B cell (primary cell): Measurements from ENCODE around the gene LUZP1. TPM values are rescaled to one million over a fixed set of nuclear protein-coding genes. Genes with fewer than 3 reads are reported as not detected.

Experiments
- ATAC-seq: fragments of 200-7000 bp; cut with Tn5 transposase; one replicate; pipeline ENCODE4 v1.10.0; 2021; ENCODE audit warnings: low read depth, mild to moderate bottlenecking, moderate number of reproducible peaks, moderate library complexity
- CTCF ChIA-PET: fragments of 350-600 bp; sonication (Branson Sonifier 250); formaldehyde crosslinking; loops from one replicate; lab custom pipeline; 2021; ENCODE audit warnings: antibody characterized with exemption, inconsistent platforms; lab: Charles Lee
- POLR2A ChIA-PET: fragments of 350-600 bp; sonication (Branson Sonifier 250); formaldehyde crosslinking; loops from one replicate; lab custom pipeline; 2021; ENCODE audit warnings: antibody characterized with exemption; lab: Charles Lee
- DNase-seq: peaks from one replicate; pipeline ENCODE4 v3.0.0; 2013
- H2AFZ ChIP-seq: 2 replicates; pipeline ENCODE4 v1.6.1; 2012; ENCODE audit warnings: mild to moderate bottlenecking, low read depth, low read length; ENCODE audit not compliant: insufficient read depth, poor library complexity, severe bottlenecking
- H3K27ac ChIP-seq, 2 donors: 1 replicate in 1 of 2; 2 replicates in 1 of 2; pipeline ENCODE4 v1.5.1; 2012 to 2013; ENCODE audit warnings: low read length in 2 of 2, mild to moderate bottlenecking in 2 of 2, moderate library complexity in 1 of 2
- H3K27me3 ChIP-seq, 4 experiments: fragments of 200-600 bp in 1 of 4; sonication (generic) in 1 of 4; replicated peaks in 1 of 4; 1 replicate in 2 of 4; 2 replicates in 2 of 4; pipeline versions ENCODE4 v1.6.1 to v1.7.0; 2013 to 2016; ENCODE audit warnings: low read length in 3 of 4, mild to moderate bottlenecking in 2 of 4, mixed read lengths in 1 of 4, moderate library complexity in 1 of 4; ENCODE audit not compliant: insufficient read depth in 4 of 4, control insufficient read depth in 3 of 4; ENCODE audit errors: control extremely low read depth in 1 of 4
- H3K36me3 ChIP-seq, 2 experiments: replicated peaks in 1 of 2; 1 replicate in 1 of 2; 2 replicates in 1 of 2; pipeline versions ENCODE4 v1.6.1 to v1.7.1; 2013; ENCODE audit warnings: low read length in 1 of 2; ENCODE audit not compliant: insufficient read depth in 2 of 2, control insufficient read depth in 1 of 2; ENCODE audit errors: control extremely low read depth in 1 of 2, extremely low read depth in 1 of 2
- H3K4me1 ChIP-seq, 2 donors: fragments of 200-600 bp in 1 of 2; sonication (generic) in 1 of 2; 1 replicate in 1 of 2; 2 replicates in 1 of 2; pipeline versions ENCODE4 v1.5.1 to v1.6.1; 2013 to 2017; ENCODE audit warnings: low read length in 2 of 2; ENCODE audit not compliant: control insufficient read depth in 2 of 2, insufficient read depth in 2 of 2
- H3K4me2 ChIP-seq: replicated peaks from 2 replicates; pipeline ENCODE3; 2012; ENCODE audit warnings: mild to moderate bottlenecking, low read depth, low read length; ENCODE audit not compliant: poor library complexity, severe bottlenecking
- H3K4me3 ChIP-seq, 5 experiments: fragments of 200-600 bp in 1 of 5; sonication (generic) in 1 of 5; 1 replicate in 3 of 5; 2 replicates in 2 of 5; pipeline versions ENCODE4 v1.5.1 to v1.7.0; 2011 to 2016; ENCODE audit warnings: low read length in 4 of 5, mild to moderate bottlenecking in 4 of 5, low read depth in 2 of 5, control low read depth in 1 of 5, moderate library complexity in 1 of 5; ENCODE audit not compliant: insufficient read depth in 1 of 5; ENCODE audit errors: control extremely low read depth in 1 of 5, extremely low read depth in 1 of 5
- H3K79me2 ChIP-seq: fragments of 200-600 bp; sonication (generic); one replicate; pipeline ENCODE4 v1.6.0; 2016; ENCODE audit warnings: low read length; ENCODE audit not compliant: control insufficient read depth, insufficient read depth
- H3K9ac ChIP-seq: fragments of 200-600 bp; sonication (generic); 2 replicates; pipeline ENCODE4 v1.6.1; 2017; ENCODE audit warnings: mild to moderate bottlenecking, low read length, moderate library complexity
- H3K9me3 ChIP-seq, 3 donors: one replicate each; pipeline versions ENCODE4 v1.6.1 to v1.7.1; 2013; ENCODE audit warnings: low read length in 2 of 3; ENCODE audit not compliant: control insufficient read depth in 2 of 3, insufficient read depth in 1 of 3; ENCODE audit errors: control extremely low read depth in 1 of 3
- H4K20me1 ChIP-seq: 2 replicates; pipeline ENCODE4 v1.6.0; 2012; ENCODE audit warnings: mild to moderate bottlenecking, low read length; ENCODE audit not compliant: insufficient read depth, control insufficient read depth, poor library complexity, severe bottlenecking
- H3K27ac Mint-ChIP-seq: one replicate; pipeline ENCODE4 v1.8.0; 2021; ENCODE audit warnings: mixed read lengths
- H3K27me3 Mint-ChIP-seq: one replicate; pipeline ENCODE4 v1.8.0; 2021; ENCODE audit warnings: mixed read lengths
- H3K4me1 Mint-ChIP-seq: one replicate; pipeline ENCODE4 v1.8.0; 2021; ENCODE audit warnings: mixed read lengths
- H3K4me3 Mint-ChIP-seq: one replicate; pipeline ENCODE4 v1.8.0; 2021; ENCODE audit warnings: mixed read lengths
- H3K9me3 Mint-ChIP-seq: one replicate; pipeline ENCODE4 v1.8.0; 2022; ENCODE audit warnings: mixed read lengths; ENCODE audit not compliant: insufficient read depth
- CTCF ChIP-seq: fragments of 200-600 bp; IDR thresholded peaks from one replicate; pipeline ENCODE4 v1.8.0; 2022; ENCODE audit warnings: antibody characterized with exemption, mild to moderate bottlenecking
- EZH2 ChIP-seq: IDR thresholded peaks from 2 replicates; pipeline ENCODE4 v1.6.1; 2012; ENCODE audit warnings: borderline replicate concordance, low read depth, mild to moderate bottlenecking, moderate library complexity, low read length; ENCODE audit not compliant: insufficient read depth, poor library complexity, severe bottlenecking
- WGBS: methylation state at CpG from one replicate; pipeline ENCODE4 v1.1.5; 2013; ENCODE audit warnings: missing lambda C conversion rate; ENCODE audit not compliant: insufficient coverage; 5-methylcytosine and 5-hydroxymethylcytosine counted together
- intact Hi-C: fragments of 100-400 bp; cut with micrococcal nuclease; formaldehyde crosslinking; loops from one replicate; pipeline ENCODE4 v1.10.0; 2022
- polyA plus RNA-seq: library from polyadenylated mRNA; depleted of rRNA; stranded (reverse); fragments of >200 nt; gene quantifications from 2 replicates; pipeline ENCODE4 v1.2.3, GENCODE V29; 2012
- total RNA-seq, 2 donors: library from RNA; stranded (reverse); fragments of 120-200 nt in 1 of 2; gene quantifications; 1 replicate in 1 of 2; 2 replicates in 1 of 2; pipeline versions ENCODE4 v1.2.3 to v1.2.4, GENCODE V29; 2013 to 2022

Gene LUZP1
- total and polyA plus RNA-seq, 2 donors (not counting 1 experiment from before 2014, with no cell fraction given): 2.0 to 12.9 TPM

DNA sequence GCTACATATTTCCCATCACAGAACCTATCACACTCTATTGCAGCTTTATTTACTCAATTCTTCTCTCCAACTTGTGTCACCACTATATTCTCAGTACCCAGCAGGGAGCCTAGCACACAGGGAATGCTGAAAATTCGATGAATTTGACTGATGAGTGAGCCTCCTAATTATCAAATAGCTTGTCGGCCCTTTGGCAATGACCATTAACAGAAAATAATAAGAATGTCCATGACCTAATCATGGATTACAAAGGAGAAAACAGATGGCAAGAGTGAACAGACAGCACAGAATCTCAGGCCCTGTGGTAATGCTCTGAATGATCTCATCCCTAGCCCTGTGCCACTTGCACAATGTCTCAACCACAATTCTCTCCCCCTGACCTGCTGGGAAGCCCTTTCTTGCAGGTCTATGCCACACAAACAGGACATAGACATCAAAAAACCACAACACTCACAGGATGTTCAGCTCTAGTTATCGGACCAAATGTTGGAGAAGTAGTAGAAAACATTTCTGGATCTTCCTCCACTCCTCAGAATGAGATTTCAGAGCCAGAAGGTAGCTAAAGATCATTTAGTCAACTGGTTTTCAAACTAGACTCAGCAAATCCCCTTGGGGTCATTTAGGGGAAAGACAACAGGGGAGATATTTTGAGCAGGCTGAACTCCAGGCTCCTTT is 68.4 kb downstream of the LUZP1 start:
- no peaks in the 10 kb centered on the region for H3K27me3 ChIP-seq
- H3K9me3 ChIP-seq: no peaks in the 10 kb centered on the region
- H2AFZ ChIP-seq: no peak overlapping the region
- intact Hi-C loops: loop anchor here (2.0 kb wide), 1 partner anchor 15 kb away; no protein-coding TSS in a partner anchor
- Mint-ChIP-seq H3K4me3 (no peak overlapping the region), H3K27ac (no peak overlapping the region), H3K27me3 (no peaks in the 10 kb centered on the region), H3K9me3 (no peaks in the 10 kb centered on the region), H3K4me1 (peaks cover 15% of the 10 kb centered on the region)
- no peak overlapping the region for H3K4me3 ChIP-seq
- H4K20me1 ChIP-seq: peaks cover 6% of the 10 kb centered on the region
- H3K79me2 ChIP-seq: peaks cover 6% of the 10 kb centered on the region
- no peak overlapping the region for H3K27ac ChIP-seq
- POLR2A ChIA-PET: no interaction called here
- H3K36me3 ChIP-seq: no peaks in the 10 kb centered on the region
- TF ChIP-seq CTCF: no peak
- no peak for TF ChIP-seq EZH2
- CTCF ChIA-PET: interaction anchor here (0.6 to 20.1 kb wide), 17 partner anchors 8 to 440 kb away, joined by 3 to 884 read pairs (median 8); partner anchors contain the start of gene LUZP1
- H3K4me1 ChIP-seq: peaks cover 11 to 12% of the 10 kb centered on the region in 2 donors
- H3K9ac ChIP-seq: no peak overlapping the region
- no CpG with 5 or more reads among the region's 3 CpGs for WGBS
- ATAC-seq: no peak
- H3K4me2 ChIP-seq: no peak overlapping the region
- no peak for DNase-seq

DNA sequence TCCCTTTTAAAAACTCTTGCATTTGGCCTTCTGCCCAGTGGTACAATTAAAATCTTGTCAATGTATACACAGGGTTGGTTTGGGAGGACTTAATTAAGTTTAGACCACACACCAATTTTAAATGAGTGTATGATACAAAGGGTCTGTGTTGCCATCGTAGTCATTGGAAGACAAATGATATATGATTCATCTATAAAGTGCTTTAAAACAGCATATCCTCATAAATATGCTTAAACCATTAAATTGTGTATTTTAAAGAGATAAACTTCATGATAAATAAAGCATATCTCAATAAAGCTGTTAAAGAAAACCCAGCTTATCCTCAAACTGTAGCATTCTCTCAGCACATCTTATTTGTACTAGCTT is 69.5 kb downstream of the LUZP1 start:
- peak overlapping the region; percentile 52 for H3K4me2 ChIP-seq
- H3K9ac ChIP-seq: no peak overlapping the region
- H3K4me3 Mint-ChIP-seq: no peak overlapping the region

More for the DNA sequence above, 69.5 kb downstream of the LUZP1 start:
- H3K9me3 Mint-ChIP-seq: no peaks in the 10 kb centered on the region
- peaks cover 0 to under 1% of the 10 kb centered on the region in 2 experiments for H3K36me3 ChIP-seq
- peaks cover 6% of the 10 kb centered on the region for H3K79me2 ChIP-seq
- H3K27me3 Mint-ChIP-seq: no peaks in the 10 kb centered on the region
- peaks cover 6% of the 10 kb centered on the region for H4K20me1 ChIP-seq
- no CpG with 5 or more reads among the region's 1 CpG for WGBS
- no peaks in the 10 kb centered on the region for H3K27me3 ChIP-seq
- intact Hi-C loops: loop anchor here (10.0 kb wide), 1 partner anchor 186 kb away; no protein-coding TSS in a partner anchor
- no peak overlapping the region for H3K27ac ChIP-seq
- H3K4me1 Mint-ChIP-seq: peaks cover 15% of the 10 kb centered on the region
- ChIA-PET POLR2A (interaction anchor here (0.8 kb wide), 1 partner anchor 69 kb away, joined by 9 read pairs; the partner anchor contains the start of gene LUZP1), CTCF (interaction anchor here (0.6 to 20.1 kb wide), 28 partner anchors 10 to 1355 kb away, joined by 3 to 884 read pairs (median 4); partner anchors contain the start of genes E2F2 and LUZP1)
- no peak overlapping the region for H3K4me3 ChIP-seq
- H2AFZ ChIP-seq: peak overlapping the region; percentile 43
- no peak for ATAC-seq
- peaks cover 11 to 12% of the 10 kb centered on the region in 2 donors for H3K4me1 ChIP-seq
- no peaks in the 10 kb centered on the region for H3K9me3 ChIP-seq
- no peak for DNase-seq
- no peak for TF ChIP-seq EZH2
- no peak for TF ChIP-seq CTCF
- no peak overlapping the region for H3K27ac Mint-ChIP-seq
